SH-SY5Y (cell line): ENCODE results near the gene KRTAP20-4.

Source experiments
- GATA2 ChIP-seq: IDR thresholded peaks from 2 replicates; pipeline ENCODE4 v1.6.1; 2011; ENCODE audit warnings: mild to moderate bottlenecking, low read depth, low read length
- GATA3 ChIP-seq: IDR thresholded peaks from 2 replicates; pipeline ENCODE4 v1.6.1; 2011; ENCODE audit warnings: low read depth, mild to moderate bottlenecking, low read length, moderate library complexity

The KRTAP20-4 gene

DNA sequence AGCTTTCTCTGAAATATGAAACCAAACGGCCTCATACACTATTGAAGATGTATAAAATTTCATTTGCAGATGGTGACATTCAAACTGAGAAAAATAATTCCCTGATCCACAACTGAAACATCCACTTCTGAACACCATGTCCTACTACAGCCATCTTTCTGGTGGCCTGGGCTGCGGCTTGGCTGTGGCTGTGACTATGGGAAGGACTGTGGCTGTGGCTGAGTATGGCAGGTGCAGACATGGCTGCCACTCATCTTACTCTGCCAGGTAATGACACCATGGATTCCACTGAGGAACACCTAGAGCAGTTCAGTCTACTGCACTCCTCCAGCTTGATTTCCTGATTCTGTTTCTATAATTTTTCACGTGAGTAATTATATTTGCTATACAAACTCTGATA is at the start of gene KRTAP20-4:
TSS of gene KRTAP20-4 (plus strand) at position 106 of the 400 bp plus-strand sequence.
- TF ChIP-seq GATA3 (no peak), GATA2 (no peak)

DNA sequence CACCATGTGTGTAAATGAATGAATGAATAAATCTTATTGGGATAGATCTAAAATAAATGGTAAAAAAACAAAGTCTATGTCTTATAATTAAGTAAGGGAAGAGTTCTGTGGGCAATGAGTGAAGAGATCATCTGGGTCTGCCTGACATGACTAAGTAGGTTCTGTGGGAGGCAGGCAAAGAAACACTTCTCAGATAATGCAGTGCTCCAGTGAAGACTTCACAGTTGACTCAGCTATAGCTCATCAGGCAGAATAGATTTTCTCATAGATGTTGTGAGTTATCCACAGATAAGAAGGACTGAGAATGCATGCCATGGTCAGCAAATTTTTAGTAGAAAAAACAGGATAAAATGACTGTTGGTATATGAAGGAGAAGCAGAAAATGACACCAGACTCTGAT is 42.7 kb upstream of the KRTAP20-4 start:
- no peak for TF ChIP-seq GATA2
- no peak for TF ChIP-seq GATA3

DNA sequence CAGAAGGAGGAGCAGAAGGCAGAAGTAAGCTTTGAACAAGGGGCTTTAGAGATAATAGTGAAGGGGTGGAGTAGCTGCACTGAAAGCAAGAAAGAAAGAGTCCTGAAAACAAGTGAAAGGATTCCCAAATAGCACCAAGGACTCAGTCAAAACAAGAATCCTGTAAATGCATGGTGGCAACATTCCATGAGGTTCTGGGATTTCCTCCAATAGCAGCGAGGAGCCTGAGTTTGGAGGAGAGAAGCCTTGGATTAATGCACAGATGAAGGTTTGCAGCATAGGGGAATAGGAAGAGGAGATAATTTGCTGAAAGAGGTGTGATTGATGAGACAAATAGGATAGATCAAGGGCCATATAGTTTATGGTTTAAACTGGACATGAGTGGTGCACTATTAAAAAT is 41.1 kb upstream of the KRTAP20-4 start:
- TF ChIP-seq GATA2 (no peak), GATA3 (no peak)

DNA sequence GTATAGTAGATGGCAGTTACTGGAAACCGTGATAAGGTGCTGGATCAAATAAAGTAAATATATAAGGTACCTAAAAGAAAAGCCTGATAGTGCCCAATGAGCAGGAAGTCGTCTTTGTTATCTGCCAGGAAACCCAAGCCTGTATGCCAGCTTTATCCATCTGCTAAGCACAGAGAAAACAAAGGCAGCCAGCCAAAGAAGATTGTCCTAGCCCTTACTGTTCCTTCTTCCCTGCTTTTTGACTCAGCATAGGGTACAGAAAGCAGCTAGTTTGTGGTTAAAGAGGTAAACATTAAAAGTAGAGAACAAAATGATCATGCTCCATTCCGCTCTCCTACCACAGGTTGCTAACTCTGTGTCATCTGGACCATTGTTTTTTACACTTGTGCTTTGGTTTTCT is 40.3 kb upstream of the KRTAP20-4 start:
- TF ChIP-seq GATA3 = no peak

DNA sequence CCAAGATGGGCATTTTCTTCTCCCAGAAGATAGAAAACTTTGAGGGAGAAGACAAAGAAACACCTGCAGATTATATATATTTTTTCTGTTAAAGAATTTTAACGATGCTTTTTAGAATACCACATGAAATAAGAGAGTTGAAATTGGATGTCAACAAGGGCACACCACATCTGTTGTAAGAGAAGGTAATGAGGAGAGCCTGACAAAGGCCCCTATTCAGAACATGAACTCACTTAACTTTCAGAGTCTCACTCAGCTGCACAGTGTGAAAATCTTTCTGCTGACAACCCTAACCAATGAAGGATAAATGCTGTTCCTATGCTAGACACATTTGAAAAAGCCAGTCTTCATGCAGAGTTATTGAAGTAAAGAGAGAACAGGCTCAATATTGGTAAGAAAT is 37.6 kb upstream of the KRTAP20-4 start:
- TF ChIP-seq GATA3 (no peak), GATA2 (no peak)

DNA sequence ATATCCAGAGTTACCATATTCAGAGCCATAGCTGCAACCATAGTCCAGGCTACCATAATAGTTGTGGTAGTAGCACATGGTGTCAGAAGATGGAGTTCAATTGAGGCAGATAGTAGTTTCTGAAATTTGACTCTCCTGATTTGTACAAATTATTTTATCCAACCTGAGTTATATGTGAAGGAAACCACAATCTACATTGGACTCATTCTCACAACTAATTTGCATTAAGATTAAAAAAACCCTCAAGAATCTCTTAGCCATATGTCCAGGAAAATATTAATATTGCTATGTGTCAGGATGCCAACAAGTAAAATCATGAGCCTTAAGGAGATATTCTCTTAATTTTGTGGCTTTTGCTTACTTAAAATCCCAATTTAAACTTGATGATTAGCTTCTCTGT is 30.1 kb upstream of the KRTAP20-4 start, which contains the start of gene KRTAP22-2:
TSS of gene KRTAP22-2 (minus strand) at position 101 of the 400 bp plus-strand sequence.
- TF ChIP-seq GATA3 (no peak), GATA2 (no peak)

DNA sequence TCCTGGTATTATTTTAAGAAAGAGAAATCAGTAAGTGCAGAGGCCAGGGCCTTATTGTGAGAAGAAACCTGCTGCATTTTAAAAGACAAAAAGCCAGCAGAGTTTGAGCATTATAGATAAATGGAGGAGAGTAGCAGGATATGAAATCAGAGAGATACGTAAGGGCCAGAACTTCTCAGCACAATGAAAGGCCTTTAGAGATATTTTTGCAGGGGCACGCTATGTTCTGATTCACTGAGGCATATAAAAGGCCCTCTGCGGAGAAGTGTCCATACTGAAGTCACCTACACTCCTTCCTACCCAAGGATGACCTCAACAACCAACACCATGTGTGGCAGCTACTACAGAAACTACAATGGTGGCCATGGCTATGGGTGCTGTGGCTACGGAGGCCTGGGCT is 28.3 kb upstream of the KRTAP20-4 start, which contains the start of gene KRTAP6-3:
TSS of gene KRTAP6-3 (plus strand) at position 301 of the 400 bp plus-strand sequence. CDS start at position 307, 6 bp downstream.
- no peak for TF ChIP-seq GATA2
- no peak for TF ChIP-seq GATA3

DNA sequence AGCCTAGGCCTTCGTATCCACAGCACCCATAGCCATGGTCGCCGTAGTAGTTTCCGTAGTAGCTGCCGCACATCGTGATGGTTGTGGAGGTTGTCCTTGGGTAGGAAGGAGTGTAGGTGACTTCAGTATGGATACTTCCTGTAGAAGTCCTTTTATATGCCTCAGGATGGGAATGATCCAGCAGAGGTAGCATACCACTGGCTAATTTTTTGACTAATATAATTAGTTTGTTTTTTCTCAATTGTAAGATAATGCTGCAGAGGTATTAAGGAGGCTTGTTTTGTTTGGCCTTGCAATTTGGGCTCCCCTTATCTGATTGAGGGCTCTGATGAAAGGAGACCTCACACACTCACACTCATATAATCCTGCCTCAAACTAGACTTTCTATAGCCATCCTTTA is 21.6 kb upstream of the KRTAP20-4 start, which contains the start of gene KRTAP6-2:
TSS of gene KRTAP6-2 (minus strand) at position 101 of the 400 bp plus-strand sequence. CDS start at position 73, 28 bp downstream.
- TF ChIP-seq GATA3 = no peak
- no peak for TF ChIP-seq GATA2

DNA sequence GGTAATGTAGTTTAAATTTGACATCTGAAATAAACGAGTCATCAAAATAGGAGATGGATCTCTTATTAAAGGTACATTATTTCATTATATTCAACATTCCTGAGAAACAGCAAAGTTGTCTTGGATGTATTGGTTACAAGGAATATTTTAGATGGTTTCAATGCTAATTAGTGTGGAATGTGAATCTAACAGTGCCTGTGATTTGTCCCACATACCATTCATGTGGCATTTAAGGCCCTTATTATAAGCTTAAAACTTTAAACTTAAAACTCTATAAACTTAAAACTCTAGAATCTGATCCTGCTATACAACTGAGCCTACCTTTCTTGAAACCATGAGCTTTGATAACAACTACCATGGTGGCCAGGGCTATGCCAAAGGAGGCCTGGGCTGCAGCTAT is 19.6 kb upstream of the KRTAP20-4 start, which contains the start of gene KRTAP22-1:
TSS of gene KRTAP22-1 (plus strand) at position 301 of the 400 bp plus-strand sequence.
- TF ChIP-seq GATA2 = no peak
- no peak for TF ChIP-seq GATA3

DNA sequence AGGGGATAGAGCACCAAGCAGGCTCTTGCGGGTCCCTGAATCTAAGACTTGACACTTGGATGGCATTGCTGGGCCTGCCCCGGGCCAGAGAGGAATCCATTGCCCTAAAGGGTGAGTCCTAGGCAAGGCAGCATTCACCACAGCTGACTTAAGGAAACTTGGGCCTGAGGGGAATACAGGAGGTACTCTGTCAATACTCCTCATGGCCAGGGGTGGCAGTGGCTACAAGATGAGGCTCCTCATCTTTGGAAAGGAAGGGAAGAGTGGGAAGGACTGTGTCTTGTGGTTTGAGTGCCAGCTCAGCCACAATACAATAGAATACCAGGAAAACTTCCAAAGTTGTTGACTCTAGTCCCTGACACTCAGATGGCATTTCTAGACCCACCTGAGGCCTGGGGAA is 14.5 kb upstream of the KRTAP20-4 start:
- TF ChIP-seq GATA2 = no peak
- TF ChIP-seq GATA3 = no peak

DNA sequence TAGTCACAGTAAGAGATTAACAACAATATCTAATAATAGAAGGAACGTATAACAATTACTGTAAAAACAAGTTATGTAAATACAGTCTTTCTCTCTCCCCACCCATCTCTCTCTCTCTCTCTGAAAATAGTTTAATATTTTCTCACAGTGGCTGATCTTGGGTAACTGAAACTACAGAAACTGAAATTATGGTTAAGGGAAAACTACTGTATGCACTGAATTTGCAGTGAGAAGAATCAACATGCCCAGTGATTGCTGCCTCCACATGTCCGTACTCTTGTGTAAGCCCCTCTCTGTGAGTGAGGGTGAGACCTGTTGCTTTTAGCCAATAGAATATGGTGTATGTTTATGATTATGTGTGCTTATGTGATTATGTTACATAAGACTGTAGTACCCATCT is 8.3 kb upstream of the KRTAP20-4 start:
- no peak for TF ChIP-seq GATA2
- no peak for TF ChIP-seq GATA3

DNA sequence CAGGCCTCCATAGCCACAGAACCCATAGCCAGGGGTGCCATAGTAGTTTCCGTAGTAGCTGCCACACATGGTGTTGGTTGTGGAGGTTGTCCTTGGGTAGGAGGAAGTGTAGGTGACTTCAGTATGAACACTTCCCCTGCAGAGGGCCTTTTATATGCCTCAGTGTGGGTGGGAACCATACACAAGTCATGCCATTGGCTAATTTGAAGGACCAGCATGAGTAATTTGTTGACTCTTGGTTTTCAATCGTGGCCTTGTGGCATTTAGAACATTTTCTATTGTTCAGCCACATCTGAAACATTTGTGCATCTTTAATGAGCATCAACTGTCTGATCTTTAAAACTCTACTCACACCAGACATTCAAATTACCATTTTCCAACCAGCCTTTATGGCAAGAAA is 6.6 kb upstream of the KRTAP20-4 start, which contains the start of gene KRTAP6-1:
TSS of gene KRTAP6-1 (minus strand) at position 95 of the 400 bp plus-strand sequence. CDS start at position 69, 26 bp downstream.
- TF ChIP-seq GATA2 = no peak
- TF ChIP-seq GATA3 = no peak

DNA sequence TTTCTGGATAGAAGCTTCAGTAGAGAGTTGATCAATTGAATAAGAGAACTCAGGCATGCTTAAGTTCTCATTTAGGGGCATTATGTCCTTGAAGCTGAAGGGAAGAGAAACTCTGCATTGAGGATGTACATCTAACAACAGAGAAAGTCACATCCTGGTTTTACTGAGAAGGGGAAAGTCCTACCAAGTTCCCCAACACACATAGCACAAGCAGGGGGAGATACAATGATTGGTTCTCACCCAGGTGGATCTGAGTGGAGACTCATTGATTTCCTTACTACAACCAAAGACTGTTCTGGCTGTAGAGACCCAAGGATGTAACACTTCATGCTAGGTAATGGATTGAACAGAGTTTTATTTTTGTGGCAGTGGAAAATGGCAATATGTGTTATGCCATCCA is 5.2 kb upstream of the KRTAP20-4 start:
- no peak for TF ChIP-seq GATA2
- no peak for TF ChIP-seq GATA3

DNA sequence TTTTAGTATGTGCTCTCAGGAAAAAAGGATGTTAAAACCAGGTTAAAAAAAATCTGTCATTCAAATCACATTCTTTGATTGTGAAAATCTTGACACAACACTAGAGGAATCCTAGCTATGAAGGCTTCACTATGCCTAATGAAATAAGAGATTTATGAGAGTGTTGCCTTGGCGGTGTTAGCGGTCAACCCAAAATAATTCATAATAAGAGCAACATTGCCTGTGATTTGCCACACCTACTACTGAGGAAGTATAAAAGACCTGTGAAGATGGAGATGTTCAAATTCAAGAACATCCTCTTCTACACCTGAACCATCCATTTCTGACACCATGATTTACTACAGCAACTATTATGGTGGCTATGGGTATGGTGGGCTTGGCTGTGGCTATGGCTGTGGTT is 4.3 kb upstream of the KRTAP20-4 start, which contains the start of gene KRTAP20-1:
TSS of gene KRTAP20-1 (plus strand) at position 301 of the 400 bp plus-strand sequence. CDS start at position 331, 30 bp downstream.
- TF ChIP-seq GATA2 = no peak
- no peak for TF ChIP-seq GATA3

DNA sequence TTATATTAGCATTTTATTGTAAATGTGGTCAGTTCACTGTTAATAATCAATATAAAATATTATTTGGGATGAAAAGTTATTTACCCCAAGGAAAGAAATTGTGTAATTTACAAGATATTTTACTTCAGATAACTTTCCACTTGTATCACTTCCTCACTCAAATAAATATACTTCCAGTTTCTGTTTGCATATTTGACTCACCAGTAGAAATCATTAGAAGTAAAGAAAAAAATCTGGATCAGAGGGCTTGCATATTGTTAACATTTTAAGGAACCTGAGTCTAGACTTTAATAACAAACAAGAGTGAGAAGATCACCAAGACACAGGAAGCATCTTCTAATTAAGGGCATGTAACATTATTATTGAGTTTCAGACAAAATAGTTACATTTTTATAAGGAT is 347 bp upstream of the KRTAP20-4 start:
- TF ChIP-seq GATA2 = no peak
- no peak for TF ChIP-seq GATA3
